ENCODE results near the gene PEAK1.

PEAK1 gene

GRCh38 chr15:77370580-77370979, 49.3 kb downstream of the PEAK1 start:
- DNase-seq (ENCODE audit: extremely low read depth, low read depth), result no peak
- TF ChIP-seq CTCF (IDR thresholded peaks at IDR 0.05; ENCODE audit: low read depth, low read length), result no peak

GRCh38 chr15:77369168-77369567, 50.7 kb downstream of the PEAK1 start:
- DNase-seq (ENCODE audit: extremely low read depth, low read depth), result no peak
- no peak for TF ChIP-seq CTCF (IDR thresholded peaks at IDR 0.05; ENCODE audit: low read depth, low read length)

- DNase-seq (ENCODE audit: extremely low read depth, low read depth), result no peak
- TF ChIP-seq CTCF (IDR thresholded peaks at IDR 0.05; ENCODE audit: low read depth, low read length), result no peak
Measured at GRCh38 chr15:77367631-77368030, 52.3 kb downstream of the PEAK1 start.

- DNase-seq (ENCODE audit: extremely low read depth, low read depth), result no peak
- no peak for TF ChIP-seq CTCF (IDR thresholded peaks at IDR 0.05; ENCODE audit: low read depth, low read length)
Measured at GRCh38 chr15:77361456-77361855, 58.4 kb downstream of the PEAK1 start.

GRCh38 chr15:77358545-77359240, 61.2 kb downstream of the PEAK1 start:
- TF ChIP-seq CTCF (IDR thresholded peaks at IDR 0.05; ENCODE audit: low read depth, low read length), result no peak
- no peak for DNase-seq (ENCODE audit: extremely low read depth, low read depth)

- no peak for DNase-seq (ENCODE audit: extremely low read depth, low read depth)
- no peak for TF ChIP-seq CTCF (IDR thresholded peaks at IDR 0.05; ENCODE audit: low read depth, low read length)
Measured at GRCh38 chr15:77356305-77356704, 63.6 kb downstream of the PEAK1 start.

GRCh38 chr15:77355321-77355720, 64.6 kb downstream of the PEAK1 start:
- TF ChIP-seq CTCF (IDR thresholded peaks at IDR 0.05; ENCODE audit: low read depth, low read length), result no peak
- DNase-seq (ENCODE audit: extremely low read depth, low read depth), result no peak
